SU-DHL-6 (cell line): Measurements from ENCODE around the gene QPCT.

Experiments used
- H2AFZ ChIP-seq: fragments of 200-600 bp; sonication (generic); 2 replicates; pipeline ENCODE4 v1.6.1; 2014; ENCODE audit warnings: low read depth, mild to moderate bottlenecking, moderate library complexity, mixed read lengths, antibody characterized with exemption, low read length; ENCODE audit not compliant: severe bottlenecking
- H3F3A ChIP-seq: fragments of 200-600 bp; shearing (Covaris generic); 2 replicates; pipeline ENCODE4 v1.6.0; 2016; ENCODE audit warnings: antibody characterized with exemption, mild to moderate bottlenecking; ENCODE audit not compliant: insufficient read depth
- H3K27ac ChIP-seq: fragments of 200-600 bp; sonication (generic); 2 replicates; pipeline ENCODE4 v1.5.1; 2016; ENCODE audit warnings: low read depth, mild to moderate bottlenecking, low read length, moderate library complexity, mixed read lengths
- H3K27me3 ChIP-seq: fragments of 200-600 bp; sonication (generic), shearing (Covaris generic); 2 replicates; pipeline ENCODE4 v1.6.0; 2014; ENCODE audit warnings: mild to moderate bottlenecking, low read length
- H3K36me3 ChIP-seq: fragments of 200-600 bp; sonication (generic); 2 replicates; pipeline ENCODE4 v1.6.1; 2014; ENCODE audit warnings: mild to moderate bottlenecking, low read length, mixed read lengths
- H3K4me2 ChIP-seq: fragments of 300-600, 200-600 bp; shearing (Covaris generic), sonication (generic); 2 replicates; pipeline ENCODE4 v1.6.0; 2014; ENCODE audit warnings: low read length, low read depth, mild to moderate bottlenecking; ENCODE audit not compliant: poor library complexity, severe bottlenecking
- H3K4me3 ChIP-seq: fragments of 200-600 bp; sonication (generic); 2 replicates; pipeline ENCODE4 v1.5.1; 2014; ENCODE audit warnings: antibody characterized with exemption, low read length, mild to moderate bottlenecking, mixed read lengths; ENCODE audit not compliant: insufficient read depth, poor library complexity, severe bottlenecking
- H3K79me2 ChIP-seq: fragments of 200-600 bp; sonication (generic); 2 replicates; pipeline ENCODE4 v1.6.1; 2014; ENCODE audit warnings: mild to moderate bottlenecking, low read length, moderate library complexity; ENCODE audit not compliant: insufficient read depth
- H3K9ac ChIP-seq: fragments of 200-600 bp; sonication (generic); 2 replicates; pipeline ENCODE4 v1.7.0; 2014; ENCODE audit warnings: mild to moderate bottlenecking, low read length
- H3K9me2 ChIP-seq: fragments of 200-600 bp; sonication (generic); replicated peaks from 2 replicates; pipeline ENCODE4 v1.6.1; 2014; ENCODE audit warnings: low read length; ENCODE audit not compliant: insufficient read depth
- H3K9me3 ChIP-seq: fragments of 200-600 bp; sonication (generic); 2 replicates; pipeline ENCODE4 v1.6.1; 2014; ENCODE audit warnings: low read length, mixed read lengths; ENCODE audit not compliant: insufficient read depth
- H4K20me1 ChIP-seq: fragments of 200-600 bp; sonication (generic); 2 replicates; pipeline ENCODE4 v1.6.1; 2014; ENCODE audit warnings: low read depth, mild to moderate bottlenecking, antibody characterized with exemption, low read length, moderate library complexity, mixed read lengths
- CTCF ChIP-seq: fragments of 200-600 bp; sonication (generic); IDR thresholded peaks from one replicate; pipeline ENCODE4 v1.5.1; 2017; ENCODE audit warnings: antibody characterized with exemption, mild to moderate bottlenecking, low read length, moderate library complexity; ENCODE audit not compliant: insufficient read depth, poor library complexity, severe bottlenecking
- EZH2phosphoT487 ChIP-seq: fragments of 200-600 bp; sonication (generic), shearing (Covaris generic); conservative IDR thresholded peaks from 2 replicates; pipeline ENCODE4 v1.6.1; 2018; ENCODE audit warnings: mild to moderate bottlenecking, antibody characterized with exemption, low read length, moderate library complexity, mixed read lengths

QPCT gene

GRCh38 chr2:37297632-37298031, 46.8 kb upstream of the QPCT start:
- peaks cover 28% of the 10 kb centered on the region; the same call in 1 of the 2 replicates for H4K20me1 ChIP-seq
- H3K9me2 ChIP-seq = no peaks in the 10 kb centered on the region
- no peaks in the 10 kb centered on the region for H3K9me3 ChIP-seq
- no peak overlapping the region for H3K4me2 ChIP-seq
- peaks cover 15% of the 10 kb centered on the region; the same call in 1 of the 2 replicates for H3F3A ChIP-seq
- H3K27ac ChIP-seq = no peak overlapping the region
- no peak overlapping the region for H3K4me3 ChIP-seq
- TF ChIP-seq EZH2phosphoT487 = no peak
- TF ChIP-seq CTCF = no peak
- peaks cover 100% of the 10 kb centered on the region for H3K79me2 ChIP-seq
- H3K9ac ChIP-seq = no peak overlapping the region
- H3K27me3 ChIP-seq = no peaks in the 10 kb centered on the region
- peaks cover 11% of the 10 kb centered on the region for H3K36me3 ChIP-seq
- H2AFZ ChIP-seq = no peak overlapping the region

- no peak overlapping the region for H3K9ac ChIP-seq
- H3K36me3 ChIP-seq = peaks cover 7% of the 10 kb centered on the region; the same call in 1 of the 2 replicates
- H3K4me2 ChIP-seq = no peak overlapping the region
Observed at GRCh38 chr2:37300146-37300545, 44.3 kb upstream of the QPCT start.

GRCh38 chr2:37300578-37300977, 43.9 kb upstream of the QPCT start:
- Histone ChIP-seq H2AFZ (no peak overlapping the region), H3K27me3 (no peaks in the 10 kb centered on the region), H3F3A (peaks cover 17% of the 10 kb centered on the region; the same call in 1 of the 2 replicates), H3K4me3 (no peak overlapping the region), H3K36me3 (peaks cover 7% of the 10 kb centered on the region; the same call in 1 of the 2 replicates), H3K9me2 (no peaks in the 10 kb centered on the region), H4K20me1 (peaks cover 32% of the 10 kb centered on the region; the same call in 1 of the 2 replicates), H3K9me3 (no peaks in the 10 kb centered on the region), H3K79me2 (peaks cover 100% of the 10 kb centered on the region), H3K4me2 (no peak overlapping the region), H3K9ac (no peak overlapping the region), H3K27ac (no peak overlapping the region)
- TF ChIP-seq CTCF = no peak
- TF ChIP-seq EZH2phosphoT487 = no peak

More at GRCh38 chr2:37300146-37300545, 44.3 kb upstream of the QPCT start:
- Histone ChIP-seq H3F3A (peaks cover 17% of the 10 kb centered on the region; the same call in 1 of the 2 replicates), H2AFZ (no peak overlapping the region), H3K79me2 (peaks cover 100% of the 10 kb centered on the region), H3K9me3 (no peaks in the 10 kb centered on the region), H3K27me3 (no peaks in the 10 kb centered on the region), H3K27ac (no peak overlapping the region), H3K4me3 (no peak overlapping the region), H3K9me2 (no peaks in the 10 kb centered on the region), H4K20me1 (peaks cover 28% of the 10 kb centered on the region; the same call in 1 of the 2 replicates)
- no peak for TF ChIP-seq CTCF
- TF ChIP-seq EZH2phosphoT487 = no peak
